Adipose tissue (tissue), 3 donors: ENCODE measurements around the gene PIGR. TPM values are rescaled to one million over a fixed set of nuclear protein-coding genes. Genes with fewer than 3 reads are reported as not detected.

Experiments used
- H3K27ac ChIP-seq: one replicate; pipeline ENCODE4 v1.5.1; 2013; ENCODE audit warnings: low read depth, low read length
- WGBS, 3 donors: extraction: QIAGEN DNeasy Blood & Tissue Kit; methylation state at CpG; one replicate each; pipeline ENCODE4 v1.1.7; 2013; 5-methylcytosine and 5-hydroxymethylcytosine counted together
- polyA plus RNA-seq, 3 donors: library from polyadenylated mRNA; stranded (reverse); fragments of 200-250 nt; gene quantifications; one replicate each; pipeline ENCODE4 v1.2.3, GENCODE V29; 2013
- donor health status: healthy with polysubstance abuse.
- donor health status: Bipolar disorder and iron deficiency.
- donor health status: healthy.

Gene PIGR
- 1 to 10 TPM; 1.5 to 3.9 (median 3.5) TPM for polyA plus RNA-seq

GRCh38 chr1:206946261-206946660 lies at the start of gene PIGR:
TSS of gene PIGR (minus strand) at chr1:206946466. CDS start at chr1:206940531, 5,935 bp downstream.
- H3K27ac ChIP-seq = no peak within 1 kb of the TSS
- 36 to 61% (median 47%) methylated on average over 7 of the region's 7 CpGs for WGBS, 3 donors

GRCh38 chr1:206992790-206993189 lies 46.5 kb upstream of the PIGR start:
- H3K27ac ChIP-seq = no peak overlapping the region

GRCh38 chr1:206987873-206988272 lies 41.6 kb upstream of the PIGR start:
- no peak overlapping the region for H3K27ac ChIP-seq
- whole genome bisulfite sequencing, 3 donors = 94 to 100% (median 98%) methylated on average over 1 of the region's 1 CpG

- WGBS, 3 donors = 31 to 75% (median 64%) methylated on average over 3 of the region's 3 CpGs
- H3K27ac ChIP-seq = no peak overlapping the region
These were observed 40.6 kb upstream of the PIGR start for GRCh38 chr1:206986885-206987284.

GRCh38 chr1:206986402-206986801 lies 40.1 kb upstream of the PIGR start:
- no peak overlapping the region for H3K27ac ChIP-seq
- WGBS, 3 donors = 66 to 84% (median 83%) methylated on average over 3 of the region's 3 CpGs

GRCh38 chr1:206985162-206985749 lies 39.0 kb upstream of the PIGR start:
- no peak overlapping the region for H3K27ac ChIP-seq
- WGBS, 3 donors = 70 to 79% (median 78%) methylated on average over 10 of the region's 10 CpGs

- 26 to 37% (median 27%) methylated on average over 4 of the region's 4 CpGs for WGBS, 3 donors
- H3K27ac ChIP-seq = no peak overlapping the region
These were observed 36.0 kb upstream of the PIGR start for GRCh38 chr1:206982216-206982615.

- 71 to 87% (median 77%) methylated on average over 3 of the region's 3 CpGs for WGBS, 3 donors
- H3K27ac ChIP-seq = no peak overlapping the region
These were observed 33.2 kb upstream of the PIGR start for GRCh38 chr1:206979379-206980043.

- H3K27ac ChIP-seq = no peak overlapping the region
- WGBS, 3 donors = 80 to 86% (median 83%) methylated on average over 7 of the region's 7 CpGs
These were observed 32.0 kb upstream of the PIGR start for GRCh38 chr1:206978259-206978658.

GRCh38 chr1:206975306-206975705 lies 29.0 kb upstream of the PIGR start:
- H3K27ac ChIP-seq = no peak overlapping the region
- 86 to 90% (median 88%) methylated on average over 1 of the region's 1 CpG for WGBS, 3 donors

GRCh38 chr1:206974140-206974539 lies 27.9 kb upstream of the PIGR start:
- WGBS, 3 donors = 87 to 94% (median 88%) methylated on average over 3 of the region's 3 CpGs
- H3K27ac ChIP-seq = no peak overlapping the region

GRCh38 chr1:206972728-206973127 lies 26.5 kb upstream of the PIGR start:
- H3K27ac ChIP-seq = no peak overlapping the region
- 31 to 75% (median 66%) methylated on average over 2 of the region's 2 CpGs for WGBS, 3 donors

- 64 to 81% (median 80%) methylated on average over 2 of the region's 2 CpGs for WGBS, 3 donors
- H3K27ac ChIP-seq = no peak overlapping the region
These were observed 24.9 kb upstream of the PIGR start for GRCh38 chr1:206971029-206971655.

GRCh38 chr1:206970446-206970845 lies 24.2 kb upstream of the PIGR start, which contains the start of gene FCAMR:
TSS of gene FCAMR (minus strand) at chr1:206970460. CDS start at chr1:206970125, 335 bp downstream.
- WGBS, 3 donors = 56 to 84% (median 74%) methylated on average over 2 of the region's 2 CpGs
- no peak within 1 kb of the TSS for H3K27ac ChIP-seq

- no peak overlapping the region for H3K27ac ChIP-seq
- 25 to 54% (median 48%) methylated on average over 5 of the region's 5 CpGs for WGBS, 3 donors
These were observed 22.8 kb upstream of the PIGR start for GRCh38 chr1:206969090-206969489.

- H3K27ac ChIP-seq = no peak overlapping the region
- WGBS, 3 donors = 45 to 73% (median 48%) methylated on average over 8 of the region's 8 CpGs
These were observed 21.0 kb upstream of the PIGR start for GRCh38 chr1:206967096-206967849.

GRCh38 chr1:206965781-206966180 lies 19.5 kb upstream of the PIGR start:
- 69 to 100% (median 89%) methylated on average over 2 of the region's 2 CpGs for WGBS, 3 donors

GRCh38 chr1:206963740-206964139 lies 17.5 kb upstream of the PIGR start:
- H3K27ac ChIP-seq = no peak overlapping the region
- 79 to 92% (median 90%) methylated on average over 1 of the region's 1 CpG for WGBS, 3 donors

More at GRCh38 chr1:206965781-206966180, 19.5 kb upstream of the PIGR start:
- H3K27ac ChIP-seq = no peak overlapping the region

- no peak overlapping the region for H3K27ac ChIP-seq
- 85 to 88% (median 86%) methylated on average over 5 of the region's 5 CpGs for WGBS, 3 donors
These were observed 16.9 kb upstream of the PIGR start for GRCh38 chr1:206963119-206963712.
